ENCODE data around the gene DNM3. TPM values are rescaled to one million over a fixed set of nuclear protein-coding genes. Genes with fewer than 3 reads are reported as not detected.

The DNM3 gene
- total RNA-seq, 1 experiment from 2014 or later = 2.7 TPM

DNA sequence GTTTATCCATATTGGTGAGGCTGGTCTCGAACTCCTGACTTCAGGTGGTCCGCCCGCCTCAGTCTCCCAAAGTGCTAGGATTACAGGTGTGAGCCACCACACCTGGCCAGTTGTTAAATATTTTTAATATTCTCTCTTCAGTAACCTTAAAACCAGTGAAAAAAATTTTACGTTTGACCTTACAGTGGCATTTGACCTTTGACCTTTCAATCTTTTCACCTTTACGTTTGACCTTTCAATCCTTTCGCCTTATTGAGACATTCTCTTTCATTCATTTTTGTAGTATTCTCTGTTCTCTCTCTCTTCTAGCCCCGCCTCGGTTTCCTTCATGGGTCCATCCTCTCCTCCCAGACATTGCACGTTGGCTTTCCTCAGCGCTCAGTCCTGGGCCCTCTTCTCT lies 277.9 kb downstream of the DNM3 start:
- Histone ChIP-seq H3K23ac (ENCODE audit: insufficient read length, low read depth, low read length) (no peak overlapping the region), H3K27ac (ENCODE audit: insufficient read length, low read depth, low read length) (no peak overlapping the region), H2BK20ac (ENCODE audit: low read depth, low read length, poor library complexity, severe bottlenecking) (no peak overlapping the region), H3K79me1 (ENCODE audit: insufficient read depth, low read depth, low read length, poor library complexity, severe bottlenecking) (no peaks in the 10 kb centered on the region), H2BK12ac (ENCODE audit: insufficient read length, low read depth, low read length) (no peak overlapping the region), H3K18ac (ENCODE audit: insufficient read length, low read depth, low read length) (no peak overlapping the region), H4K5ac (ENCODE audit: insufficient read length, low read depth, low read length) (no peak overlapping the region), H3K23me2 (ENCODE audit: insufficient read length, low read depth, low read length, poor library complexity, severe bottlenecking) (no peaks in the 10 kb centered on the region), H2AK5ac (ENCODE audit: insufficient read length, low read length) (no peak overlapping the region), H3K79me2 (ENCODE audit: insufficient read depth, low read length) (no peaks in the 10 kb centered on the region), H3K56ac (ENCODE audit: insufficient read length, low read depth, low read length) (no peak overlapping the region), H2AFZ (ENCODE audit: low read length) (no peak overlapping the region), H3K4ac (ENCODE audit: low read depth, low read length) (no peak overlapping the region), H3K9me3 (ENCODE audit: control insufficient read depth, low read depth, low read length) (no peaks in the 10 kb centered on the region), H2BK120ac (ENCODE audit: low read depth, low read length, poor library complexity, severe bottlenecking) (no peak overlapping the region), H4K91ac (ENCODE audit: insufficient read length, low read depth, low read length) (no peak overlapping the region), H3K27me3 (ENCODE audit: insufficient read depth, low read length) (no peaks in the 10 kb centered on the region), H4K20me1 (ENCODE audit: control insufficient read depth, insufficient read depth, insufficient read length) (no peaks in the 10 kb centered on the region), H3K4me2 (ENCODE audit: insufficient read depth, insufficient read length, low read length) (no peak overlapping the region), H3K14ac (ENCODE audit: insufficient read depth, low read length) (no peak overlapping the region), H3K4me1 (ENCODE audit: insufficient read depth, low read length) (no peaks in the 10 kb centered on the region; the same call in 1 of the 2 replicates), H3K9ac (ENCODE audit: extremely low read depth, insufficient read length, low read length) (no peak overlapping the region), H2BK15ac (ENCODE audit: low read depth, low read length) (no peak overlapping the region), H2BK5ac (ENCODE audit: insufficient read length, low read length) (no peak overlapping the region), H3T11ph (ENCODE audit: low read length) (no peak overlapping the region), H4K8ac (replicated peaks; ENCODE audit: insufficient read length, low read depth, low read length) (no peak overlapping the region)
- DNase-seq = no peak
- H3K4me3 Mint-ChIP-seq = no peak overlapping the region
- H3K9me3 Mint-ChIP-seq = no peaks in the 10 kb centered on the region
- H3K27me3 Mint-ChIP-seq (ENCODE audit: low read depth) = no peaks in the 10 kb centered on the region
- no peak overlapping the region for H3K27ac Mint-ChIP-seq
- TF ChIP-seq, protein P1, sequence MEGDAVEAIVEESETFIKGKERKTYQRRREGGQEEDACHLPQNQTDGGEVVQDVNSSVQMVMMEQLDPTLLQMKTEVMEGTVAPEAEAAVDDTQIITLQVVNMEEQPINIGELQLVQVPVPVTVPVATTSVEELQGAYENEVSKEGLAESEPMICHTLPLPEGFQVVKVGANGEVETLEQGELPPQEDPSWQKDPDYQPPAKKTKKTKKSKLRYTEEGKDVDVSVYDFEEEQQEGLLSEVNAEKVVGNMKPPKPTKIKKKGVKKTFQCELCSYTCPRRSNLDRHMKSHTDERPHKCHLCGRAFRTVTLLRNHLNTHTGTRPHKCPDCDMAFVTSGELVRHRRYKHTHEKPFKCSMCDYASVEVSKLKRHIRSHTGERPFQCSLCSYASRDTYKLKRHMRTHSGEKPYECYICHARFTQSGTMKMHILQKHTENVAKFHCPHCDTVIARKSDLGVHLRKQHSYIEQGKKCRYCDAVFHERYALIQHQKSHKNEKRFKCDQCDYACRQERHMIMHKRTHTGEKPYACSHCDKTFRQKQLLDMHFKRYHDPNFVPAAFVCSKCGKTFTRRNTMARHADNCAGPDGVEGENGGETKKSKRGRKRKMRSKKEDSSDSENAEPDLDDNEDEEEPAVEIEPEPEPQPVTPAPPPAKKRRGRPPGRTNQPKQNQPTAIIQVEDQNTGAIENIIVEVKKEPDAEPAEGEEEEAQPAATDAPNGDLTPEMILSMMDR (conservative IDR thresholded peaks at IDR 0.05) = no peak
- H3K4me1 Mint-ChIP-seq = peaks cover 5 to 7% of the 10 kb centered on the region in 2 experiments
- WGBS (ENCODE audit: extremely low coverage, insufficient read length, low lambda C conversion rate) = no CpG with 5 or more reads among the region's 10 CpGs
- H3K36me3 Mint-ChIP-seq (ENCODE audit: insufficient read depth in 1 of 3, low read depth in 3 of 3) = no peaks in the 10 kb centered on the region; a peak in 3 of 7 replicates
